GM19467 (cell line): Measurements from ENCODE around the gene RFX2.
A peak's percentile ranks its signal among the peaks of the same experiment; 100 is the strongest.
"Not testable (repeated sequence)": the region's sequence is repeated elsewhere in the genome, so short reads cannot be mapped to it uniquely, and the experiment has no call there.

Experiments
- ATAC-seq: cut with Tn5 transposase; IDR thresholded peaks from one replicate; pipeline ENCODE4 v1.9.1; 2021; ENCODE audit warnings: mild to moderate bottlenecking, moderate library complexity; ENCODE audit not compliant: unreplicated experiment

The RFX2 gene

GRCh38 chr19:6041991-6042481 is 68.3 kb downstream of the RFX2 start:
- ATAC-seq, result no peak

GRCh38 chr19:6041071-6041470 is 69.2 kb downstream of the RFX2 start:
- no peak for ATAC-seq

- peak; percentile 9 for ATAC-seq
Measured at GRCh38 chr19:6039566-6040225, 70.6 kb downstream of the RFX2 start.

DNA sequence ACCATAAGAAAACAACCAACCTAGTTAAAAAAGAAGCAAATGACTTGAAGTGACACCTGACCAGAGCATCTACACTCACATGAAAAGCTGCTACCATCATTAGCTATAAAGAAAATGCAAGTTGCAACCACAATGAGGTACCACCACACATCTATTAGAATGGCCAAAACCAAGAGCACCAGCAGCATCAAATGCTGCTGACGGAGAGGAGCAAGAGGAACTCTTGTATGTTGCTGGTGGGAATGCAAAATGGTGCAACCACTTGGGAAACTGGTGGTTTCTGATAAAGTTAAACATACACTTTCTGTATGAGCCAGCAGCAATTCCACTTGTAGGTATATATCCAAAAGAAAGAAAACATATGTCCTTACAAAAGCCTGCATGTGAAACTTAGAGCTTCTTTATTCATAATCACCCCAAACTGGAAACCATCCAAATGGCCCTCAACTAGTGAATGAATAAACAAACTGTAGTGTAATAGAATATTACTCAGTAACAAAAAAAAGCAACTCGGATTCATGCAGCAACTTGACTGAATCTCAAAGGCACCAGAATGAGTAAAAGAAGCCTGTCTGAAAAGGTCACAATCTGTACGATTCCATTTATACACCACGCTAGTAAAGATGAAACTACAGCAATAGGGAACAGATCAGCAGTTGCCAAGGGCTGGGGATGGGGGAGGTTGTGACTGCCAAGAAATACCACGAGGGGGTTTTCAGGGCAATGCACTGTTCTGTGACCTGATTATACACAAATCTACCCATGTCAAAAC is 71.5 kb downstream of the RFX2 start:
- ATAC-seq, result peak; percentile 50

GRCh38 chr19:6035026-6035425 is 75.3 kb downstream of the RFX2 start:
- no peak for ATAC-seq

- no peak for ATAC-seq
Measured at GRCh38 chr19:6034512-6034911, 75.8 kb downstream of the RFX2 start.

DNA sequence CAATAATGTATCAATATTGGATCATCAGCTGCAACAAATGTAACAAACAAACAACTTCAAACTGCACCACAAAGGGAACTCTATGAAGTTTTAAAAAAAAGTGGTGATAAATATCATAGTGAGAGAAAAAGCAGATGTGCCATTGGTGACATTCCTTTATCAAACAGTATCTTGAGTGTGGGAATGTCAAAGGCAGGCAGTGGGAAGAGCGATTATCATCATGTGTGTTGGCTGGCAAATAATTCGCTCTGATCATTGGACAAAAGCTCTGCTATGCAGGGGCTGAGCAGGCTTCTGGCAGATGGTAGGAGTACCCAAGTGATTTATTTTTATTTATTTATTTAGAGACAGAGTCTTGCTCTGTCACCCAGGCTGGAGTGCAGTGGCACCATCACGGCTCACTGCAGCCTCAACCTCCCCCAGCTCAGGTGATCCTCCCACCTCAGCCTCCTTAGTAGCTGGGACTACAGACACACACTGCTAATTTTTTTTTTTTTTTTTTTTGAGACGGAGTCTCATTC is 76.5 kb downstream of the RFX2 start:
- no peak for ATAC-seq

GRCh38 chr19:6032827-6033226 is 77.5 kb downstream of the RFX2 start:
- ATAC-seq, result no peak

DNA sequence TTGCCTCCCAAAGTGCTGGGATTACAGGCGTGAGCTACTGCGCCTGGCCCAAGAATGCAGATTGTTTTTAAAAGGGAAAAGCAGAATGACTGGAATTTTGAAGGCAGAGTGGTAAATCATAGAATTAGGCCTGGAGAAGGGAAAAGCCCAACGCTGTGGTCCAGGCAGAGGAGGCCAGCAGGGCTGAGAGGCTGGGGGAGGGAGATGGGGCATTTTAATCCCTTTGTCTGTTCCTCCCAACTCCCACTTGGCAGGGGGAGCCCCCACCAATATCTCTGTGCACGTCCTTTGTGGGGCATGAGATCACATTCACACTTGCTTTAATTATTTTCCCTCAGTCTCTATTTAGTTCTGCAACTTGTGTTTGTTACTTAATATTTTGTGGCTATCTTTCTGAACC is 77.9 kb downstream of the RFX2 start:
- ATAC-seq, result no peak

DNA sequence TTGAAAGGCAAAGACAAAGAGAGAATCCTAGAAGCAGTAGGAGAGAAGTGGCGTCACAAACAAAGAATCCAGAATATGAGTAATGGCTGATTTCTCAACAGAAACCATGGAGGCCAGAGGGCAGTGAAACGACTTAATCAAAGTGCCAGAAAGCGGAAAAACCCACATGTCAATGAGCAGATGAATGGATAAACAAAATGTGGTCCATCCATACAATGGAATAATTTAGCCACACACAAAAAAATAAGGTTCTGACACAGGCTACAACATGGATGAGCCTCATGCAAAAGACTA is 80.1 kb downstream of the RFX2 start:
- ATAC-seq, result no peak

DNA sequence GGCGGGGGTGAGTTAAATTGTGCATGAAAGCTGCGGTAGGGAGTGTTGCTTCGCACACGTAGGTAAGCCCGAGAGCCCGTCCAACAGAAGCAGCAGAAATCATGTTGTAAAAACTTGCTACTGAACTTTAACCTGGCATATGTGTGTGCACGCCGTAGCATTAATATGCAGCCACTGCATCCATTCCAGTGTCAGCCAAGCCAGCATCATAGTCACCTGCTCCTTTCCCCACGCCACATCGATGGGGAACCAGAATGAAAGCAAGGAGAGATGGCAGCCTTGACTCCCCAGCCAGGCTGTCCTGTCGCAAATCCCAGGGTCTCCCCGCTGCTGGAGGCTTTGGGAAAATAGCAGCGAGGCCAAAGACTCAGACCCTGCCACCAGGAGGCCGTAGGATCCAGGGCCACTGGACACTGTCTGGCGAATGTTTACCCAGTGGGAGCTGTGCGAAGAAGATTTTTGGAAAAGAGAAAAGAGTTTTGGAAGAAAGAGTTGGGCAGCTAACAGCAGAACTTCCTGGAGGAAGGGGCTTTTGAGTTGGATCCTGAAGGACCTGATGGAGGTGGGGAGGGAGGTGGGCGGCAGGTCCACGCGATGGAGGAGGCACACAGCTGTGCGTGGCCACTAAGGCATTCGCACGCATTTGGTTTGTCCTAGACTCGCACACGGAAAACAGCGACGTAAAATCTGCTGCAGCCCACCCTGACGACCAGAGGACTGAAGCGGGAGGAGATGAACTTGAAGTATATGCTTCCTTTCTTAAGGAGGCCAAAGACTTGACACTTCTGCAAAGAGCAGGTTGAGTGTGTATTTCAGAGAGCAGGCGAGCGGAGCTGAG is 83.7 kb downstream of the RFX2 start:
- ATAC-seq, result no peak

DNA sequence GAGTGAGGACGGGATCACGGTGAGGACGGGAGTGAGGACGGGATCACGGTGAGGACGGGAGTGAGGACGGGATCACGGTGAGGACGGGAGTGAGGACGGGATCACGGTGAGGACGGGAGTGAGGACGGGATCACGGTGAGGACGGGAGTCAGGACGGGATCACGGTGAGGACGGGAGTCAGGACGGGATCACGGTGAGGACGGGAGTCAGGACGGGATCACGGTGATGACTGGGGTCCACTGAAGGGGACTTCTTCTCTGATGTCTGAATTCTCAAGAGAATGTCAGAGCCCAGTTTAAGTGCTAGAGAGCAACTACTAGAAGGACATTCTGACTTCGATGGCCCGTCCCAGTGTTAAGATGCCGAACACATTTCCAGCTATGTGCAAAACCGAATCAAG is 85.5 kb downstream of the RFX2 start:
- not testable (repeated sequence) for ATAC-seq

DNA sequence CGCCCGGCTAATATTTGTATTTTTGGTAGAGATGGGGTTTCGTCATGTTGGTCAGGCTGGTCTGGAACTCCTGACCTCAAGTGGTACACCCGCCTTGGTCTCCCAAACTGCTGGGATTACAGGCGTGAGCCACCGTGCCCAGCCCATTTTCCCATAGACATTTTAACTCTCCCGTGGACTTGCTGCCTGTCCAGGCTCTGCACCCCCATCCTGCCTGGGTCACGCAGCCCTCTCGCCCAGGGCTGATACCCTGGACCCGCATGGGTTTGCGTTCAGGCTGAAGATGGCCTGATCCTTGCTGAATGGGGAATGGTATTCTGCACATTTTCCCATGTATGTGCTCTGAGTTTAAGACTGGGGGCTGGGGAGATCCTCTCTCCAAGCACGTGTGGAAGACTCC is 86.4 kb downstream of the RFX2 start:
- no peak for ATAC-seq

DNA sequence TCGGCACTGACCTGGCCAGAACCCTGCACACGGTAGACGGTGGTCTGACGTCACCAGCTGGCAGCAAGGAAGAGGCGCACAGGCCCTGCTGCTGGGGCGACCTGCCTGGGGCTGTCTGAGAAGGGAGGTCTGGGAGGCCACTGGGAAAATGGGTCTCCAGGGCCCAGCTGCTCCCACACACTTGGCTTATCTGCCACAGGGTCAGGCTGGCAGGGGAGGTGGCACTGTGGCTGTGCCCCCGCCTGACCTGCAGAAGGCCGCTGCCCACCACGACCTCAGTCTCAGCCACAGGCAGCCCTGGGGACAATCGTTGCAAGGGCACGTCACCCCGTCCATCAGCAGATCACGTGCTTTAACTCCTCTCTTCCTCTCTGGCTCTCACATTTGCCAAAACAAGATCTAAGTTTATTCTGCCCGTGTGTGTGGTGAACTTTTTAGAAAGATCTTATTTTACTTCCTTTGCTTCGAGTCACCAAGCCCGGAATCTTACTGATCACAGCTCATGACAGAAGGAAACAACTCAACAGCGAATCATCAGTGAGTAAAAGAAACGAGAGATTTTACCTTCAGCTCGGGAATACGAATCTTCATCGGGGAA is 87.1 kb downstream of the RFX2 start:
- ATAC-seq, result no peak

DNA sequence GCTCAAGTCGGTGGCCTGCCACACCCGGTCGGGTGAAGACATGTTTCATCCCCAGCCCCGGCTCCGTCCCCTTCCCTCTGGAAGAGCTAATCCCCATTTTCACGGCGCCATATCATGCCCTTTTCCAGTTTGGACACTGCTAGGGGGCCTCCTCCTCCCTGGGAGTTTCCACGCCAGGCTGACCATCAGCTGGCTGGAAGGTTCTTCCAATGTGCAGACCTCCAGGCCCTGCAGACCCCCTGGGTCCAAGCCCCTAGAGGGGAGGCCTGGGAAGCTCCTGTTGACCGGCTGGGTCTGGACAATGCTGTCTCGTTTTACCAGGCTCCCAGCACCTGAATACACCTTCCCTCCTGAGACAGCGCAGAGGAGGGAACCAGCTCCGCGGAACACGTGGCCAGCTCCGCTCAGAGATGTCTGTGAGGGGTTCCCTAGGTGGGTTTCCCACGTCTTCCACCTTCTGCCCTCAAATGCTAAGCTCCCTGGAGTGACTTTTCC is 87.7 kb downstream of the RFX2 start:
- ATAC-seq, result no peak

DNA sequence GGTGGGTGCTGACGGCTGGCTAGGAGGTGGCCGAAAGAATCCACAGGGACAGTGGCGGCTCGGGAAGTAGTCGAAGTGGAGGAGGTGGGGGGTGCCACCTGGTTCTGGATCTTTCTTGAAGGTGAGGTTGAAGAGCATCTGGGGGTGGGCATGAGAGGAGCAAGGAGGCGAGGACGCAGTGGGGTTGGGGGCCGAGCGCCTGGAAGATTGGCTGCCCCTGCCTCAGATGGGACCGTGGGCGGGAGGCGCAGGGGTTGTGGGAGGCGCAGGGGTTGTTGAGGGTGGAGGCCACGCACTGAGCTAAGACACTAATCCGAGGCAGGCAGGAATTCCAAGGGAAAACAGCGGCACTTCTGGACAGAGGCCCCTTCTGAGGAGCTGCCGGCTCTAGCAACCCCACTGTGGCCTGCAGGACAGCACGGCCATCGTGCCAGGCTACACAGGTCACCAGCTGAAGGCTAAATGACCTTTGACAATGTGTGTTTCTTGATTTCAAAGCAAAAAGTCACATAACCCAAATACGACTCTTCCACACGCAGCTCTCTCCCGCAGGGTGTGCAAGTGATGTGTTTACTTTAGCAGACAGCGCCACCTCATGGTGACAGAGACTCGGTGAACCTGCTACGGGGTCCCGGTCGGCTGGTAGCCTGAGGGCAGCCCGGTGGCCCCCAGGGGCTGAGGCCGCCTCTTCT is 88.3 kb downstream of the RFX2 start:
- ATAC-seq, result no peak

- ATAC-seq, result no peak
Measured at GRCh38 chr19:6020972-6021805, 89.1 kb downstream of the RFX2 start.

GRCh38 chr19:6020166-6020882 is 90.0 kb downstream of the RFX2 start:
- no peak for ATAC-seq

GRCh38 chr19:6018786-6019185 is 91.5 kb downstream of the RFX2 start:
- no peak for ATAC-seq
